ENCODE measurements around the gene CHIC1. TPM values are rescaled to one million over a fixed set of nuclear protein-coding genes. Genes with fewer than 3 reads are reported as not detected.
"Not testable (repeated sequence)": the region's sequence is repeated elsewhere in the genome, so short reads cannot be mapped to it uniquely, and the experiment has no call there.

CHIC1 gene
- total RNA-seq, result 10 to 100 TPM in 4 of 5 donors, 1 to 10 TPM in 1; 9.7 to 14.9 (median 12.7) TPM
- 14.9 TPM for total RNA-seq (2013)
- total RNA-seq, result 13.0 to 53.4 (median 31.1) reads per million in 29 experiments

GRCh38 chrX:73562984-73563737 is at the start of gene CHIC1:
Gene CHIC1, plus strand, starts transcription at chrX:73563197. Its CDS starts 88 bp downstream, at chrX:73563285.
- Histone ChIP-seq H3K4me1 (ENCODE audit: control insufficient read depth in 1 of 2, extremely low read depth in 1 of 2, insufficient read depth in 2 of 2, low read length in 2 of 2) (peaks cover 4 to 9% of the 10 kb centered on the region in 2 experiments), H3K27me3 (replicated peaks in 1 of 2; ENCODE audit: control insufficient read depth in 2 of 2, extremely low read depth in 1 of 2, insufficient read depth in 2 of 2, low read length in 1 of 2) (no peaks in the 10 kb centered on the region), H3K9me3 (no peaks in the 10 kb centered on the region), H3K27ac (ENCODE audit: low read length) (peak within 1 kb of the TSS; percentile 91), H3K36me3 (ENCODE audit: control insufficient read depth in 2 of 2, extremely low read depth in 1 of 2, insufficient read depth in 1 of 2, low read length in 1 of 2) (no peaks in the 10 kb centered on the region), H3K4me3 (ENCODE audit: control insufficient read depth in 1 of 2, extremely low read depth in 1 of 2, low read length in 1 of 2) (peak within 1 kb of the TSS; percentile 64 to 71)
- ChIA-PET CTCF (no interaction called here), POLR2A (no interaction called here)
- ATAC-seq (replicated peaks in 1 of 4) (peak; percentile 72 to 83 (median 80)), DNase-seq (peak; percentile 40 to 84 (median 67))
- Mint-ChIP-seq H3K27me3 (no peaks in the 10 kb centered on the region), H3K9me3 (no peaks in the 10 kb centered on the region), H3K27ac (peak within 1 kb of the TSS; percentile 98 to 99), H3K4me1 (peaks cover 0 to 33% (median 25%) of the 10 kb centered on the region in 3 donors), H3K4me3 (peak within 1 kb of the TSS; percentile 85 to 95 (median 92)), H3K36me3 (no peaks in the 10 kb centered on the region)
- 0% methylated on average over 23 of the region's 51 CpGs for WGBS (ENCODE audit: insufficient coverage)

- POLR2A ChIA-PET; H3K4me3 ChIP-seq (ENCODE audit: control insufficient read depth in 1 of 2, extremely low read depth in 1 of 2, low read length in 1 of 2); H3K9me3 ChIP-seq; ATAC-seq (replicated peaks in 1 of 4); DNase-seq; H3K27me3 ChIP-seq (replicated peaks in 1 of 2; ENCODE audit: control insufficient read depth in 2 of 2, extremely low read depth in 1 of 2, insufficient read depth in 2 of 2, low read length in 1 of 2); H3K27ac Mint-ChIP-seq; H3K36me3 Mint-ChIP-seq; H3K4me1 Mint-ChIP-seq; H3K4me1 ChIP-seq (ENCODE audit: control insufficient read depth in 1 of 2, extremely low read depth in 1 of 2, insufficient read depth in 2 of 2, low read length in 2 of 2); H3K27me3 Mint-ChIP-seq; H3K4me3 Mint-ChIP-seq; H3K36me3 ChIP-seq (ENCODE audit: control insufficient read depth in 2 of 2, extremely low read depth in 1 of 2, insufficient read depth in 1 of 2, low read length in 1 of 2); H3K27ac ChIP-seq (ENCODE audit: low read length); CTCF ChIA-PET: not testable (repeated sequence)
- WGBS (ENCODE audit: insufficient coverage), result no CpG with 5 or more reads among the region's 2 CpGs
- H3K9me3 Mint-ChIP-seq, result peaks cover 10 to 19% (median 16%) of the 10 kb centered on the region in 3 donors
Observed at GRCh38 chrX:73522823-73523222, 40.2 kb upstream of the CHIC1 start.

- peaks cover 10 to 31% (median 16%) of the 10 kb centered on the region in 3 donors for H3K9me3 Mint-ChIP-seq
- H3K4me1 Mint-ChIP-seq, result no peaks in the 10 kb centered on the region
- ChIA-PET CTCF (no interaction called here), POLR2A (no interaction called here)
- peaks cover 0 to 4% of the 10 kb centered on the region in 2 donors for H3K27me3 Mint-ChIP-seq
- H3K27me3 ChIP-seq (replicated peaks in 1 of 2; ENCODE audit: control insufficient read depth in 2 of 2, extremely low read depth in 1 of 2, insufficient read depth in 2 of 2, low read length in 1 of 2), result no peaks in the 10 kb centered on the region
- H3K36me3 ChIP-seq (ENCODE audit: control insufficient read depth in 2 of 2, extremely low read depth in 1 of 2, insufficient read depth in 1 of 2, low read length in 1 of 2), result no peaks in the 10 kb centered on the region
- 92% methylated on average over 2 of the region's 8 CpGs for WGBS (ENCODE audit: insufficient coverage)
- DNase-seq, result no peak
- ATAC-seq (replicated peaks in 1 of 4), result no peak
- no peaks in the 10 kb centered on the region for H3K9me3 ChIP-seq
- H3K4me1 ChIP-seq (ENCODE audit: control insufficient read depth in 1 of 2, extremely low read depth in 1 of 2, insufficient read depth in 2 of 2, low read length in 2 of 2), result no peaks in the 10 kb centered on the region
- H3K27ac Mint-ChIP-seq, result no peak overlapping the region
- H3K27ac ChIP-seq (ENCODE audit: low read length), result no peak overlapping the region
- H3K4me3 Mint-ChIP-seq, result no peak overlapping the region
- no peaks in the 10 kb centered on the region for H3K36me3 Mint-ChIP-seq
- H3K4me3 ChIP-seq (ENCODE audit: control insufficient read depth in 1 of 2, extremely low read depth in 1 of 2, low read length in 1 of 2), result no peak overlapping the region
Observed at GRCh38 chrX:73524906-73525305, 38.1 kb upstream of the CHIC1 start.

DNA sequence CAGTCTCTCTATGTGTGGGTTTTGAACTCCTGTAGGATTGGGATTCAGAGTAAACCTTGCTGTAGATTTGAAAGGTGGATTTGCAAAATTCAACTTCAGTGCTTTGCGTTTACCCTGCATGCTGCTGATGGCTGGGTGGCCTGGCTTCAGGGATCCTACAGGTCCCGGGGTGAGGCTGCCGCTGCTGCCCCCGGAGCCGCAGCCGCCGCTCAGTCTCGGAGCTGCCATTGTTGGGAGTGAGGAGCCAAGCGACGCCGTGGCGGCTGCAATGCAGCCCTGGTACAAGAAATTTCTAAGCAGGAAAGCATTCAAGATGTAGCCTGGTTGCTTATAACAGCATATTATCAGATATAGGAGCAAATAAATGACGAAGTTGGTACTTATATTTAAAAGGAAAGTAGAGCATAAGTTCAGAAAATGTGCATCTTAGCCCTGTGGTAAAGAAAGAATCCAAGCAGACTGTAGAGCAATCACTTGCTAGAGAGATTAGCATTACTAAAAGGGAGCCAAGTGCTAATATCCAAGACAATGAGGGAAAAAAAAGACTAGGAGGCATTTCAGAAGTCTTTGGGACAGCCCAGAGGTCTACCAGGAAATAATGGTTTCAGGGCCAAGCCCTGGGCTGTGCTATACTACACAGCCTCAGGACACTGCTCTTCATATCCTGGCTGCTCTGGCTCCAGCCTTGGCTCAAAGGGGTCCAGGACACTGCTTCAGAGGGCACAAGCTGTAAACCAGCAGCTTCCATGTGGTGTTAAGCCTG is 36.9 kb upstream of the CHIC1 start:
- 31% methylated on average over 5 of the region's 13 CpGs for WGBS (ENCODE audit: insufficient coverage)
- ATAC-seq (replicated peaks in 1 of 4), result no peak
- H3K36me3 ChIP-seq (ENCODE audit: control insufficient read depth in 2 of 2, extremely low read depth in 1 of 2, insufficient read depth in 1 of 2, low read length in 1 of 2), result no peaks in the 10 kb centered on the region
- Mint-ChIP-seq H3K27me3 (peaks cover 0 to 12% of the 10 kb centered on the region in 2 donors), H3K27ac (no peak overlapping the region), H3K4me3 (no peak overlapping the region), H3K4me1 (no peaks in the 10 kb centered on the region), H3K36me3 (peaks cover 8% of the 10 kb centered on the region), H3K9me3 (peaks cover 16 to 40% (median 19%) of the 10 kb centered on the region in 3 donors)
- no peak overlapping the region for H3K27ac ChIP-seq (ENCODE audit: low read length)
- CTCF ChIA-PET, result no interaction called here
- DNase-seq, result no peak
- POLR2A ChIA-PET, result no interaction called here
- no peaks in the 10 kb centered on the region for H3K4me1 ChIP-seq (ENCODE audit: control insufficient read depth in 1 of 2, extremely low read depth in 1 of 2, insufficient read depth in 2 of 2, low read length in 2 of 2)
- no peaks in the 10 kb centered on the region for H3K9me3 ChIP-seq
- no peak overlapping the region for H3K4me3 ChIP-seq (ENCODE audit: control insufficient read depth in 1 of 2, extremely low read depth in 1 of 2, low read length in 1 of 2)
- no peaks in the 10 kb centered on the region for H3K27me3 ChIP-seq (replicated peaks in 1 of 2; ENCODE audit: control insufficient read depth in 2 of 2, extremely low read depth in 1 of 2, insufficient read depth in 2 of 2, low read length in 1 of 2)

DNA sequence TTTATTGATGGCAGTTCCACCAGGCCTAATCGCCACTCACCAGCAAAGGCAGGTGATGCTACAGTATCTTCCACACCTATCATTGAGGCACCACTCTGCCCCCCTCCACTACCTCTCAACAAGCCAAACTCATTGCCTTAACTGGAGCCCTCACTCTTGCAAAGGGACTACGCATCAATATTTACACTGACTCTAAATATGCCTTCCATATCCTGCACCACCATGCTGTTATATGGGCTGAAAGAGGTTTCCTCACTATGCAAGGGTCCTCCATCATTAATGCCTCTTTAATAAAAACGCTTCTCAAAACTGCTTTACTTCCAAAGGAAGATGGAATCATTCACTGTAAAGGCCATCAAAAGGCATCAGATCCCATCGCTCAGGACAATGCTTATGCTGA is 31.3 kb upstream of the CHIC1 start:
- H3K27ac ChIP-seq (ENCODE audit: low read length); DNase-seq; H3K4me3 Mint-ChIP-seq; ATAC-seq (replicated peaks in 1 of 4); H3K27ac Mint-ChIP-seq; H3K9me3 ChIP-seq; H3K4me1 Mint-ChIP-seq; POLR2A ChIA-PET; H3K4me3 ChIP-seq (ENCODE audit: control insufficient read depth in 1 of 2, extremely low read depth in 1 of 2, low read length in 1 of 2); H3K36me3 ChIP-seq (ENCODE audit: control insufficient read depth in 2 of 2, extremely low read depth in 1 of 2, insufficient read depth in 1 of 2, low read length in 1 of 2); CTCF ChIA-PET; H3K27me3 ChIP-seq (replicated peaks in 1 of 2; ENCODE audit: control insufficient read depth in 2 of 2, extremely low read depth in 1 of 2, insufficient read depth in 2 of 2, low read length in 1 of 2); H3K4me1 ChIP-seq (ENCODE audit: control insufficient read depth in 1 of 2, extremely low read depth in 1 of 2, insufficient read depth in 2 of 2, low read length in 2 of 2): not testable (repeated sequence)
- Mint-ChIP-seq H3K36me3 (peaks cover 24% of the 10 kb centered on the region), H3K27me3 (peaks cover 0 to 29% of the 10 kb centered on the region in 2 donors), H3K9me3 (peaks cover 8 to 47% (median 28%) of the 10 kb centered on the region in 3 donors)
- no CpG with 5 or more reads among the region's 4 CpGs for WGBS (ENCODE audit: insufficient coverage)

DNA sequence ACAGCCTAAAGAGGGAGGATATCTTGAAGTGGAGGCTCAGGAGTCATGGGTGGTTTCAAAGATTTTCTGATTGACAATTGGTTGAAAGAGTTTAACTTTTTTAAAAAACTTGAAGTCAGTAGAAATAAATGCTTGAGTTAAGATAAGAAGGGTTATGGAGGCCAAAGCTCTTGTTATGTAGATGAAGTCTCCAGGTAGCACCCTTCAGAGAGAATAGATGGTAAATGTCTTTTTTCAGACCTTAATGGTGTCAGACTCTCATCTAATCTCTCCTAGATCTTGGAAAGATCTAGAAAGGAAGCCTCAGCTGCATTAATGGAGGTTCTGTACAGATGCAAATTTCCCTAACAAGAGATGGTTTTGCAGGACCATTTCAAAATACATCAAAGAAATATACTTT is 6.8 kb upstream of the CHIC1 start:
- POLR2A ChIA-PET, result no interaction called here
- H3K9me3 Mint-ChIP-seq, result no peaks in the 10 kb centered on the region
- no peak overlapping the region for H3K4me3 ChIP-seq (ENCODE audit: control insufficient read depth in 1 of 2, extremely low read depth in 1 of 2, low read length in 1 of 2)
- no peaks in the 10 kb centered on the region for H3K36me3 ChIP-seq (ENCODE audit: control insufficient read depth in 2 of 2, extremely low read depth in 1 of 2, insufficient read depth in 1 of 2, low read length in 1 of 2)
- no peak overlapping the region for H3K27ac ChIP-seq (ENCODE audit: low read length)
- DNase-seq (no peak), ATAC-seq (replicated peaks in 1 of 4) (no peak)
- peaks cover 0 to 11% of the 10 kb centered on the region in 2 donors for H3K27me3 Mint-ChIP-seq
- no peaks in the 10 kb centered on the region for H3K36me3 Mint-ChIP-seq
- peaks cover 0 to 10% (median 8%) of the 10 kb centered on the region in 3 donors for H3K4me1 Mint-ChIP-seq
- no peaks in the 10 kb centered on the region for H3K4me1 ChIP-seq (ENCODE audit: control insufficient read depth in 1 of 2, extremely low read depth in 1 of 2, insufficient read depth in 2 of 2, low read length in 2 of 2)
- no peak overlapping the region for H3K4me3 Mint-ChIP-seq
- CTCF ChIA-PET, result no interaction called here
- H3K27me3 ChIP-seq (replicated peaks in 1 of 2; ENCODE audit: control insufficient read depth in 2 of 2, extremely low read depth in 1 of 2, insufficient read depth in 2 of 2, low read length in 1 of 2), result no peaks in the 10 kb centered on the region
- no peak overlapping the region for H3K27ac Mint-ChIP-seq
- no peaks in the 10 kb centered on the region for H3K9me3 ChIP-seq

All from T-cell (primary cell).